Muscle of arm (tissue), 12 donors: Measurements from ENCODE around the gene RNU7-1. TPM values are rescaled to one million over a fixed set of nuclear protein-coding genes. Genes with fewer than 3 reads are reported as not detected.

Source experiments
- DNase-seq: peaks from one replicate; pipeline ENCODE4 v3.0.0-alpha.2; 2013
- polyA plus RNA-seq, 12 donors: library from polyadenylated mRNA; unstranded; fragments of 120-200 nt; gene quantifications; one replicate each; pipeline ENCODE4 v1.2.1, GENCODE V29; 2013; ENCODE audit not compliant: insufficient read length in 12 of 12

RNU7-1 gene
- polyA plus RNA-seq, 12 donors, result 9.0 to 12.4 TPM; not detected in 10

DNA sequence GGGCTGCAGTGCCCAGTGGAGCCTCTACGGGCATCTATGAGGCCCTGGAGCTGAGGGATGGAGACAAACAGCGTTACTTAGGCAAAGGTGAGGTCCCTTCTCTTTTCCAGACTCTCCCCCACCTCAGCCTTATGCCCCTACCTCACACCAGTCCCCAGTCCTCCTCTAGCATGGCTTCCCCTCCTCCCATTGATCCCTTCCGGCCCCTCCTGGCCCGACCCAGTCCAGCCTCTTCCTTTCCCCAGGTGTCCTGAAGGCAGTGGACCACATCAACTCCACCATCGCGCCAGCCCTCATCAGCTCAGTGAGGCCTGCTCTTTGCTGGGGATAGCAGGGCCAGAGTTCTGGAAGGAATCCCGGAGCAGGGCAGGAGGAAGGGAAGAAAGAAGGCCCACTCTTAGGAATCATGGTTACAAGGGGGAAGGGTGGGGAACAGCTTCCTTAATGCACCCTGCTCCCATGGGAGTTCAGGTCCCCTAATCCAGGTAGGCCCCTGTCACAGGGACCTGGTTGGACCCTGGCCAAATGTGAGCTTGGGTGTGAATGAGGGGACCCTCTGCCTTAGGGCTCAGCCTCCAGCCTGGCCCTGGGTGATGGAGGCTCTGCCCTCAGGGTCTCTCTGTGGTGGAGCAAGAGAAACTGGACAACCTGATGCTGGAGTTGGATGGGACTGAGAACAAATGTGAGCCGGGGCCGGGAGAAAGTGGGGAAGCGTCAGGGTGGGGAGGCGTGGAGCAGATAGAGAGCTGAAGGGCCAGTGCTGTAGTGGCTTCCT, 27.0 kb upstream of the RNU7-1 start:
- no peak for DNase-seq

DNA sequence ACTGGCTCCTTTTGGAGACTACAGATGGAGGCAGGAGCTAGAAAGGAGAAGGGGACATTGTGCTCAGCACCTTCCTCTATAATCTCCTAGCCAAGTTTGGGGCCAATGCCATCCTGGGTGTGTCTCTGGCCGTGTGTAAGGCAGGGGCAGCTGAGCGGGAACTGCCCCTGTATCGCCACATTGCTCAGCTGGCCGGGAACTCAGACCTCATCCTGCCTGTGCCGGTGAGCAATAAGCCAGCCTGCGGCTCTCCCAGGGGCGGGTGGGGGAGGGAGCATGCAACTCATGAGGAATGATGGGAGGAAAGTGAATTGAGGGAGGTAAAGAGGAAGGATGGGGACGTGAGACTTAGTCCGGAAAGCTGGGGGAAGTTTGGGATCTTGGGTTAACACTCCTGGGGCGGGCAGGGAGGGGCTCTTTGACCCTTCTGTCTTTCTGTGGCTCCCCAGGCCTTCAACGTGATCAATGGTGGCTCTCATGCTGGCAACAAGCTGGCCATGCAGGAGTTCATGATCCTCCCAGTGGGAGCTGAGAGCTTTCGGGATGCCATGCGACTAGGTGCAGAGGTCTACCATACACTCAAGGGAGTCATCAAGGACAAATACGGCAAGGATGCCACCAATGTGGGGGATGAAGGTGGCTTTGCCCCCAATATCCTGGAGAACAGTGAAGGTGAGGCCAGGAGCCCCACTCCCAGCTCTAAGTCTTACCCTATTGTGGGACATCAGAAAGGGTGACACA, 26.0 kb upstream of the RNU7-1 start:
- no peak for DNase-seq

DNA sequence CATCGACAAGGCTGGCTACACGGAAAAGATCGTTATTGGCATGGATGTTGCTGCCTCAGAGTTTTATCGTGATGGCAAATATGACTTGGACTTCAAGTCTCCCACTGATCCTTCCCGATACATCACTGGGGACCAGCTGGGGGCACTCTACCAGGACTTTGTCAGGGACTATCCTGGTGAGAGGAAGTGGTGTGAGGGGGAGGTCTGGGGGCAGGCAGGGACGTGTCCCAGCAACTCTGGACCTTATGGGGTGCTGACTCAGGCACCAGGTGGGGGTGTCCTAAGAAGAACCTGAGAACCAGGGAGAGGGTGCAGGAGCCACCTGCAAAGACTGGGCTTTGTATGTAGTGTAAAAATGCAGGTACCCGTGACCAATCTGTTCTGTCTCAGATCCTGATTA, 24.0 kb upstream of the RNU7-1 start:
- DNase-seq, result no peak

DNA sequence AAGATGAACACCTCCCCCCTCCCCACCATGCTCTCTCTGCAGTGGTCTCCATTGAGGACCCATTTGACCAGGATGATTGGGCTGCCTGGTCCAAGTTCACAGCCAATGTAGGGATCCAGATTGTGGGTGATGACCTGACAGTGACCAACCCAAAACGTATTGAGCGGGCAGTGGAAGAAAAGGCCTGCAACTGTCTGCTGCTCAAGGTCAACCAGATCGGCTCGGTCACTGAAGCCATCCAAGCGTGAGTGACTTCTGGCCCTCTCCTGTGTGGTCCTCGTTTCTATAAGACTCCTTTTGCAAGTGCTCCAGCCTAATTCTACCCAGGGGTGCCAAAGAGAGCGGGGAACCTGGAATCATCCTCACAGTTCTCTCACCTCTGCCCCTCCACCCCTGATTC, 22.1 kb upstream of the RNU7-1 start:
- DNase-seq, result no peak

DNA sequence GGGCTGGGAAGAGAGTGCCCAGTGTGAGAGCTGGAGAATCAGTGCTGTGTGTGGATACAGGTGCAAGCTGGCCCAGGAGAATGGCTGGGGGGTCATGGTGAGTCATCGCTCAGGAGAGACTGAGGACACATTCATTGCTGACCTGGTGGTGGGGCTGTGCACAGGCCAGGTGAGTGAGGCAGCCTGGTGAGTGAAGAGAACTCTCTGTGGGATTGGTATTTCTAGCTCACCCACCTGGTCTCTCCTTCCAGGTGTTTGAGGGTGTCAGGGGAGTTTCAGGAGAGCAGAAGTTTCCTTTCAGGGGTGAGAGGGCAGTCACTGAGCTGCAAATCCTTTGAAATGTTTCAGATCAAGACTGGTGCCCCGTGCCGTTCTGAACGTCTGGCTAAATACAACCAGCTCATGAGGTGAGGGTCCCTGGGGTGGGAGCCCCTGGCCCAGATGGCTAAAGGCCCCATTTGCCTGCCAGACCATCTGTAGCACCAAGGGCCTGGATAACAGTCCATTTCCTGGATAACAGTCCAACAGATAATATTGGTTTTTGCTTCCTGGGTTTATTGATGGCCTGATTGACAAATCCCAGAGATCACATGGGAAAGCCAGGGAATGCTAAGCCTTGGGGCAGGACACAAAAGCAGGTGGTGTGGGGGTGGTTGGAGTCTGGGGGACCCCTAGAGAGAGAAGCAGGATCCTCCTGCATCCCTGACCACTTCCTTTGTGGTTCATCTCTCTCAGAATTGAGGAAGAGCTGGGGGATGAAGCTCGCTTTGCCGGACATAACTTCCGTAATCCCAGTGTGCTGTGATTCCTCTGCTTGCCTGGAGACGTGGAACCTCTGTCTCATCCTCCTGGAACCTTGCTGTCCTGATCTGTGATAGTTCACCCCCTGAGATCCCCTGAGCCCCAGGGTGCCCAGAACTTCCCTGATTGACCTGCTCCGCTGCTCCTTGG, 21.3 kb upstream of the RNU7-1 start:
- DNase-seq, result no peak

DNA sequence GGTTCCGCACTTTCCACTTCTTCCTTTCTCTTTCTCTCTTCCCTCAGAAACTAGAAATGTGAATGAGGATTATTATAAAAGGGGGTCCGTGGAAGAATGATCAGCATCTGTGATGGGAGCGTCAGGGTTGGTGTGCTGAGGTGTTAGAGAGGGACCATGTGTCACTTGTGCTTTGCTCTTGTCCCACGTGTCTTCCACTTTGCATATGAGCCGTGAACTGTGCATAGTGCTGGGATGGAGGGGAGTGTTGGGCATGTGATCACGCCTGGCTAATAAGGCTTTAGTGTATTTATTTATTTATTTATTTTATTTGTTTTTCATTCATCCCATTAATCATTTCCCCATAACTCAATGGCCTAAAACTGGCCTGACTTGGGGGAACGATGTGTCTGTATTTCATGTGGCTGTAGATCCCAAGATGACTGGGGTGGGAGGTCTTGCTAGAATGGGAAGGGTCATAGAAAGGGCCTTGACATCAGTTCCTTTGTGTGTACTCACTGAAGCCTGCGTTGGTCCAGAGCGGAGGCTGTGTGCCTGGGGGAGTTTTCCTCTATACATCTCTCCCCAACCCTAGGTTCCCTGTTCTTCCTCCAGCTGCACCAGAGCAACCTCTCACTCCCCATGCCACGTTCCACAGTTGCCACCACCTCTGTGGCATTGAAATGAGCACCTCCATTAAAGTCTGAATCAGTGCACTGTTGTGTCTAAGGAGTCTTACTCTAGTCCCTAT, 20.4 kb upstream of the RNU7-1 start:
- DNase-seq, result no peak

DNA sequence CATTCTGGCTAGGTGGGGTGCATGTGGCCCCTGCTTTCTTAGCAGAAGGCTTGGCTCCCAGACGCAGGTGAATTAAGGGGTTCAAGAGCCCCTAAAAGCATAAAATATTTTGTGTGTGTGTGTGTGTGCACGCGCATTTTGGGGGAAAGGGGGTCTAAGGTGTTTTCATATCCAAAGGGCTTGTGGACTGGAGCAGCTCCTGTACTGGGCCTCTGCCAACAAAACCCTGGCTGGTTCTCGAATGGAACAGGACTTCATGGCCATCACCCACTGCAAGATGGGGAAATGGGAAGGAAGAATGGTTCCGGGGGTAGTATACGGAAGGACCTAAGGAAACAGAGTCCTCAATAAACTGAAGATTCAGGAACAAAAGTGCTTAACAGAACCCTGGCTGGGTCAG, 19.8 kb upstream of the RNU7-1 start:
- DNase-seq, result no peak

DNA sequence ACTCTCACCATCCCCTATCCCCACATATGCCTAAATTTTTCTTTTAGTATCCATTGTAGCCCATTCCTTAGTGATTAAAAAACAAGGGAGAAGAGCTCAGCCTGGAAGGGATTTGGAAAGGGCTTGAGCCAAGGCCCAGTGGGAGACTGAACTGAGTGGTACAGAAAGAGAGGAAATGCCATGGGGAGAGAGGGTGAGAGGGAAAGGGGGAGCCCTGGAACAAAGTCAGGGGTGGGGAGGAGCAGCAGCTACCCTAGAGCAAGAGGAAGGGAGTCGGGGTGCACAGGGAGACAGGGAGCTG, 18.4 kb upstream of the RNU7-1 start:
- no peak for DNase-seq

DNA sequence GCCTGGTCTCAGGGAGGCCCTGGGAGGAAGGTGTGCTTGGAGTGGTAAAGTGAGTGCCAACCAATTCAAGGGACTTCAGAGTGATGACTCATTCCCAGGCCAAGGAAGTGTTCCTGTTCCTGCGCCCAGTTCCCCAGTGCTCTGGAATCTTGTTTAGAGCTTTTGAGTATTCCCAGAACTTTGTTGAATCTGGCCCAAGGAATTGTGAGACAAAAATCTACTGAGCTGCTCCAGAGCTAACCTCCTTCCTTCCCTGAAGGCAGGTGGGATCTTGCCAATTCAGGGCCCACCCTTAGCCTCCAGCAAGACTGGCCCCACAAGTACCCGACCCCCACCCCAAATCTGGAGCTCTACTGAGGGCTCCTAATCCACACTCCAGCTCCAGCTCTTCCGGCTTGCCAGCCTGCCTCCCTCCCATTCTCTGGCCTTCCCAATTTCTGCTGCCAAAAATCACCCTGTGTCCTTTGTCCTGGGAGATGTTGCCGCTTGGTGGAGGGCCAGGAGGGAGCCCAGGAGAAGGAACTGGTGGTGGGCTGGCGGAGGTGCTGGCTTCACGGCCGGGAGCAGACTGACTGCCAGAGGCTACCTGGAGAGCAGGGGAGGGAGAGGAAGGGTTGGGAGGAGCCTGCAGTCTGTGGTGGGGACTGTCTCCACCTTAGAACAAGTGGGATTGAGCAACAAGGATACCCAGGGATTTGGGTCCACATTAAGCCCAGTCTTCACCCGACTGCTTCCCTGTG, 17.9 kb upstream of the RNU7-1 start:
- peak; percentile 82 for DNase-seq

DNA sequence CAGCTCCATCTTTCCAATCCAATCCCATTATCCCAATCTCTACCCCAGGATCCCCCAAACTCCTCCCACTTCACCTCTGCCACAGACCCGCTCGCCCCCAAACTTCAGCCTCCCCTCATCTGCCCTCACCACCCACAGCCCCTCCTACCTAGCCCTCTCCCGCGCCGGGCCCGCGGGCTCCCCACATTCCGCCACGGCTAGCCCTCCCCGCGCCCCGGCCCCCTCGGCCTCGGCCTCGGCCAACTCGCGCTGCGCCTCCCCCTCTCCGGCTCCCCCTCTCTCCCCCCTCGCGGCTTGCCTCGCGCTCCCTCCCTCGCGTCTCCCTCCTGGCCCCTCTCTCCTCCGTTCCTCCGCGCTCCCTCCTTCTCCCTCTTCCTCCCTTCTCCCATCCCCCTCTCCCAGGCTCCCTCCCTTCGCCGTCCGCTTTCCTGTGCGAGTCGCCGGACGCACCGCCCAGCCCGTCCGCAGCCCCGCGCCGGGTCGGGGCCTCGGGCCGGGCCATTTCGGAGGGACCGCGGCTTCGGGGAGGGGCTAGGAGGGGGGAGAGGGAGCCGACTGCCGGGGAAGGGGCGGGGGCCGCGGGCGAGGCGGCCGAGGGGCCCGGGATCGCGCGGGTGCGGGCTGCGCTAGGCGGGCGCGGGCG, 16.1 kb upstream of the RNU7-1 start, which contains the start of gene ATN1:
TSS of gene ATN1 (plus strand) at position 581 of the 643 bp plus-strand sequence. CDS start 6,043 bp downstream, outside the sequence.
- DNase-seq, result peak; percentile 92

DNA sequence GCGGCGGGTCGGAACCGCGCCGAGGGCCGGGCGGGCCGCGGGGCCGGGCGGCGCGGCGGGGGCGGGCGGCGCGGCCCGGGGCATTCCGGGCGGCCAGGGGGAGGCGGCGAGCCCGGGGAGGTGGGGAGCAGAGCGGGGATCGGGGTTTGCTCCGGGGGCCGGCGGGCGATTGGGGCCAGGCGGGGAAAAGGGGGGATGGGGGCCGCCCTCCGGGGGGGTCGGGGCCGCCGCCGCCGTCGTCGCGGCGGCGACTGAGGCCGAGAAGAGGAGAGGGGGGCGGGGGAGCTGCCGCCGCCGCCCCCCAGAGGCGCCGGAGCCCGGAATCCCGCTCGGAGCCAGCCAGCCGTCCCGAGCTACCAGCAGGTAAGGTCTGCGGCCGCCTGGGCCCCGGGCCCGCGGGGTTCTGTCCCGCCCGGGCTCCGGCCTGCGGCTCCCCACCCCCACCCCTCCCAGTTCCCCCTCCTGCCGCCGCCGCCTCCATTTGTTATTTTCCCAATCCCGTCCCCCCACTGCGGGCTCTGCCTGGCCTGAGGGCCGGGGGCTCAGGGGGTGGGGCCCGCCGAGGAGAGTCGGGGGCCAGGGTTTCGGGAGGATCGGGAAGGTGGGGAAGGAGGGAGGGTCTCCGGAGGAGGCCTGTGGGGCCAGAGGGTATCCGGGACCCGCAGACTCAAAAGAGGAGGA, 15.5 kb upstream of the RNU7-1 start:
- DNase-seq, result no peak

DNA sequence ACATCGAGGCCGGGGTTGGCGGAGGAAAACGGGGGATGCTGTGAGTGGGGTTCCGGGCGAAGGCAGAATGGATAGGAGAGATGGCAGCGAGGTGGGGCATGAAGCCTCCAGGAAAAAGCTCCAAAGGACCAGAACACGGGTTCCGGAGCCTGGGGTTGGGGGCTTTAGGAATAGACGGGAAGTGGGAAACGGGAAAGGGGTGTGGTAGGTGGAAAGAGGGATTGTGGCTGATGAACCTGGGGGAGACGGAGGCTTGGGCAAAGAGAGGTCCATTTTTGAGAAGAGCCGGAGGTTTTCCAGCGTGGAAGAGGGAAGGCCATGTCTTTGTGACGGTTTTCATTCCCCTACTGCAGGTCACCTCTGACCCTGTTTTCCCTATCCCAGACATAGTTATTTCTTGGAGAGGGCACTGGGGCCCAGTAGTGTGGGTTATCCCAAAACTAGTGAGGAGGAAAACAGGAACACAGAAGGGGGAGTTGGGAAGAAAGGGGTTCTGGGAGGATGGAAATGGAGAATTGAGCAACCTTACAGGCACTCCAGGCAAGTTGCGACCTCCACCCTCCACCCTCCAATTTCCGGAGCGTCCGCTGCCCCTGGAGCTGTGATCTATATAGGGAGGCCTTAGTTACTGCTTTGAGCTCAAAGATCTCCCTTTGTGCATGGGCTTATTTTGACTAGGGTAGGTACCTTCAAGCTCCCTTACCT, 14.8 kb upstream of the RNU7-1 start:
- no peak for DNase-seq

DNA sequence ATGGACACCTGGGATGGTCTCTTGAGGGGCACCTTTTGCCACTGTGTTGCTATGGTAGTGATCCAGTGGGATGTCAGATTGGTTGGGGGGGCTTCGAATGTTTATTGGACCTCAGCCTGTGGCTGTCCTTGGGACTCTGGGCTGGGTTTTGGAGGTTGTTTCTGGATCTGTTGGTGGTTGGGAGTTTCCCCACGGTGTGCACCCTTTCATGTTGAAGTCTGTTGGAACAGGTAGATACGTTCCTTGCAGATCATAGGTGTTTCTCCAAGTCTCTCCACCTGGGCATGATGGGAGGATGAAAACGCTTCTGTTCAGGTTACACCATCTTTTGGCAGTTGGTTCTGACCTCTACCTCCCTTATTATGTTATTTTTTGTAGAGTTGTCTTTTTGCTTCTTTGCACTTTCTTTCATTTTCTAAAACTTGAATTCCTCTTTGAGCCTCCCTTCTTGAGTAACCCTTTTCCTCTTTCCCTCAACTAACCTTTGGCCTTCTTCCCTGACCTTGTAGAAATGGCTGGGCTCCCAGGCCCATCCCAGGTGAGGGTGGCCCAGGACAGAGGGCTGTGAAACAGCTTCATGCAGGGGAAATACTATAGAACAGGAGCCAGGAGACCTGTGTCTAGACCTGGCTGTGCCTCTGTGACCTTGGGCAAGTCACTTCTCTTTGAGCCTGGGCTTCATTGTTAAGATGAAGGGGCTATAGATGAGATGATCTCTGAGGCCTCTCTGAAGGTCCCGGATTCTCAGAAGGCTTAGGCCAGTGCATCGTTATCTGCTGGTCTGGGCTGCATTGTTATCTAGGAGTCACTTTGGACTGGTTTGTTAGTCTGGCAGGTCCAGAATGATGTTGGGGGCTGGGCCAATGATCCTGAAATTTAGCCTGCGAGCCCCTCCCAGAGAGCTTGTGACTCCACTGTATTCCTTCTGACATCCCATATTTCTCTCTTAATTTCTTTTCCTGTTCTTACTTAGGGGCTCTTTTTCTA, 13.9 kb upstream of the RNU7-1 start:
- DNase-seq, result no peak

DNA sequence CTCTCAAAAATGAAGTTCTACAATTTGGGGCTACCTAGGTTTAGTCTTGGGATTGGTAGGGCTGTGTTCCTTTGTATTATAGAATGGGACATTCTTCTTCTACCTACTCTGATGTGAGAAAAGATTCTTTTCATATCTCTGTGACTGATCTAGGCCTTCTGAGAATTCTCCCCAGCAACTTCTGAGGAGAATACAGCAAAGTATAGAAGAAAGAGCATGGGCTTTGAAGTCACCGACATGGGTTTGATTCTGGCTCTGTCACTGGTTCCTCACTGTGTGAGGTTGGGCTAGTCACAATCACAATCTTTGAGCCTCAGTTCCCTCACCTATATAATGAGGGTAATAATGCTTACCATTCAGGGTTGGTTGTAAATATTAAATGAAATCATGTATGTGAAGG, 10.8 kb upstream of the RNU7-1 start:
- DNase-seq, result no peak

DNA sequence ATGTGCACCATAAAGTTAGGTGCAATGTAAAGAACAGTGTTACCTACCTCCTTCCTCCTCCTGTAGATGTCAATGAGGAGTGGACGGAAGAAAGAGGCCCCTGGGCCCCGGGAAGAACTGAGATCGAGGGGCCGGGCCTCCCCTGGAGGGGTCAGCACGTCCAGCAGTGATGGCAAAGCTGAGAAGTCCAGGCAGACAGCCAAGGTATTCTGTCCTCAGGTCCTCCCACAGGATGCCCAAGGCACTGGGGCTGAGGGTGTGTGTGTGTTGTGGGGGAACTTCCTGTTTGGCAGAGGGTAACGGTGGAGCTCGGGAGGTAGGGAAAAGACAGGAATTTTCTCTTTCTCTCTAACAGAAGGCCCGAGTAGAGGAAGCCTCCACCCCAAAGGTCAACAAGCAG, 9.5 kb upstream of the RNU7-1 start:
- no peak for DNase-seq

DNA sequence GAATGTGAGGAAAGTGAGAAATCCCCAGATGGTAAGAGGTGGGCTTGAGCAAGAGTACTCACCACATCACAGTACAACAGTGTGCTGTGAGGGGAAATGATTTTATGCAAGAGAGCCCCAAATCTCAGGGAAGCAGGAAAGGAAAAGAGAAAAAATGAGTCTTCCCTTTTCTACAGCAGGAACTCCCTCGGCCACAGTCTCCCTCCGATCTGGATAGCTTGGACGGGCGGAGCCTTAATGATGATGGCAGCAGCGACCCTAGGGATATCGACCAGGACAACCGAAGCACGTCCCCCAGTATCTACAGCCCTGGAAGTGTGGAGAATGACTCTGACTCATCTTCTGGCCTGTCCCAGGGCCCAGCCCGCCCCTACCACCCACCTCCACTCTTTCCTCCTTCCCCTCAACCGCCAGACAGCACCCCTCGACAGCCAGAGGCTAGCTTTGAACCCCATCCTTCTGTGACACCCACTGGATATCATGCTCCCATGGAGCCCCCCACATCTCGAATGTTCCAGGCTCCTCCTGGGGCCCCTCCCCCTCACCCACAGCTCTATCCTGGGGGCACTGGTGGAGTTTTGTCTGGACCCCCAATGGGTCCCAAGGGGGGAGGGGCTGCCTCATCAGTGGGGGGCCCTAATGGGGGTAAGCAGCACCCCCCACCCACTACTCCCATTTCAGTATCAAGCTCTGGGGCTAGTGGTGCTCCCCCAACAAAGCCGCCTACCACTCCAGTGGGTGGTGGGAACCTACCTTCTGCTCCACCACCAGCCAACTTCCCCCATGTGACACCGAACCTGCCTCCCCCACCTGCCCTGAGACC, 8.0 kb upstream of the RNU7-1 start:
- no peak for DNase-seq

DNA sequence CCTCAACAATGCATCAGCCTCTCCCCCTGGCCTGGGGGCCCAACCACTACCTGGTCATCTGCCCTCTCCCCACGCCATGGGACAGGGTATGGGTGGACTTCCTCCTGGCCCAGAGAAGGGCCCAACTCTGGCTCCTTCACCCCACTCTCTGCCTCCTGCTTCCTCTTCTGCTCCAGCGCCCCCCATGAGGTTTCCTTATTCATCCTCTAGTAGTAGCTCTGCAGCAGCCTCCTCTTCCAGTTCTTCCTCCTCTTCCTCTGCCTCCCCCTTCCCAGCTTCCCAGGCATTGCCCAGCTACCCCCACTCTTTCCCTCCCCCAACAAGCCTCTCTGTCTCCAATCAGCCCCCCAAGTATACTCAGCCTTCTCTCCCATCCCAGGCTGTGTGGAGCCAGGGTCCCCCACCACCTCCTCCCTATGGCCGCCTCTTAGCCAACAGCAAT, 7.4 kb upstream of the RNU7-1 start:
- no peak for DNase-seq
